Measurements from ENCODE around the gene AFF2. TPM values are rescaled to one million over a fixed set of nuclear protein-coding genes. Genes with fewer than 3 reads are reported as not detected.

The AFF2 gene
- total RNA-seq, 1 donor from 2014 or later, result 0.22 TPM

- intact Hi-C loops (cut with DNase I), result no loop called here
- ATAC-seq (no peak), DNase-seq (ENCODE audit: missing footprints) (no peak)
Observed at GRCh38 chrX:149007423-149007822, 507.0 kb downstream of the AFF2 start.

- DNase-seq (ENCODE audit: missing footprints), result no peak
- intact Hi-C loops (cut with DNase I), result no loop called here
- no peak for ATAC-seq
Observed at GRCh38 chrX:149010013-149010852, 509.8 kb downstream of the AFF2 start.

GRCh38 chrX:149010853-149011224 lies 510.4 kb downstream of the AFF2 start:
- DNase-seq (ENCODE audit: missing footprints) (no peak), ATAC-seq (no peak)
- intact Hi-C loops (cut with DNase I), result no loop called here

- DNase-seq (ENCODE audit: missing footprints), result no peak
- intact Hi-C loops (cut with DNase I), result no loop called here
- ATAC-seq, result no peak
Observed at GRCh38 chrX:149013081-149013480, 512.7 kb downstream of the AFF2 start.

GRCh38 chrX:149021159-149021558 lies 520.7 kb downstream of the AFF2 start:
- intact Hi-C loops (cut with DNase I), result no loop called here
- DNase-seq (ENCODE audit: missing footprints) (no peak), ATAC-seq (no peak)

GRCh38 chrX:149022485-149022884 lies 522.1 kb downstream of the AFF2 start:
- intact Hi-C loops (cut with DNase I), result no loop called here
- no peak for DNase-seq (ENCODE audit: missing footprints)
- ATAC-seq, result no peak

GRCh38 chrX:149032449-149032848 lies 532.0 kb downstream of the AFF2 start:
- ATAC-seq, result no peak
- DNase-seq (ENCODE audit: missing footprints), result no peak
- intact Hi-C loops (cut with DNase I), result no loop called here

GRCh38 chrX:149036086-149036485 lies 535.7 kb downstream of the AFF2 start:
- ATAC-seq, result no peak
- intact Hi-C loops (cut with DNase I), result no loop called here
- no peak for DNase-seq (ENCODE audit: missing footprints)

- no peak for ATAC-seq
- intact Hi-C loops (cut with DNase I), result no loop called here
- DNase-seq (ENCODE audit: missing footprints), result no peak
Observed at GRCh38 chrX:149037281-149037870, 537.0 kb downstream of the AFF2 start.

GRCh38 chrX:149039057-149039456 lies 538.6 kb downstream of the AFF2 start:
- DNase-seq (ENCODE audit: missing footprints) (no peak), ATAC-seq (no peak)
- intact Hi-C loops (cut with DNase I), result no loop called here

GRCh38 chrX:149040873-149041535 lies 540.6 kb downstream of the AFF2 start:
- intact Hi-C loops (cut with DNase I), result no loop called here
- ATAC-seq (no peak), DNase-seq (ENCODE audit: missing footprints) (no peak)

- ATAC-seq (no peak), DNase-seq (ENCODE audit: missing footprints) (no peak)
- intact Hi-C loops (cut with DNase I), result no loop called here
Observed at GRCh38 chrX:149043401-149043800, 543.0 kb downstream of the AFF2 start.

- ATAC-seq, result no peak
- DNase-seq (ENCODE audit: missing footprints), result no peak
- intact Hi-C loops (cut with DNase I), result no loop called here
Observed at GRCh38 chrX:149044471-149044870, 544.1 kb downstream of the AFF2 start.

- DNase-seq (ENCODE audit: missing footprints) (no peak), ATAC-seq (no peak)
- intact Hi-C loops (cut with DNase I), result no loop called here
Observed at GRCh38 chrX:149045645-149046210, 545.3 kb downstream of the AFF2 start.

Measured in Right ventricle myocardium inferior (tissue), 1 donor.